SK-N-SH (cell line): ENCODE data around the gene FOXA3. TPM values are rescaled to one million over a fixed set of nuclear protein-coding genes. Genes with fewer than 3 reads are reported as not detected.

Experiments
- CTCF ChIA-PET: fragments of 300-600, 350-600 bp; formaldehyde crosslinking; extraction: SDS; loops from one replicate; lab custom pipeline; 2021; lab: Yijun Ruan, JAX
- POLR2A ChIA-PET: fragments of 350-600 bp; sonication (Branson Sonifier 250); formaldehyde crosslinking; extraction: SDS; loops from one replicate; lab custom pipeline; 2020; ENCODE audit warnings: antibody characterized with exemption, inconsistent platforms; lab: Yijun Ruan, JAX
- DNase-seq: peaks from one replicate; pipeline ENCODE4 v3.0.0; 2012
- H2AFZ ChIP-seq: fragments of 200-600 bp; sonication (generic); 2 replicates; pipeline ENCODE4 v1.8.1; 2016; ENCODE audit warnings: antibody characterized with exemption, mild to moderate bottlenecking, low read depth
- H3F3A ChIP-seq: fragments of 200-600 bp; sonication (generic); replicated peaks from 2 replicates; pipeline ENCODE3; 2016; ENCODE audit warnings: antibody characterized with exemption, mild to moderate bottlenecking; ENCODE audit not compliant: insufficient read depth
- H3K27ac ChIP-seq, 2 experiments: fragments of 200-500 bp in 1 of 2; fragments of 200-600 bp in 1 of 2; sonication (Bioruptor generic) in 1 of 2; sonication (generic), shearing (Covaris generic) in 1 of 2; 2 replicates each; pipeline versions ENCODE4 v1.5.1 to v1.6.1; 2014 to 2016; ENCODE audit warnings: low read depth in 2 of 2, inconsistent platforms in 1 of 2, low read length in 1 of 2, mild to moderate bottlenecking in 1 of 2, mixed read lengths in 1 of 2
- H3K27me3 ChIP-seq: fragments of 200-600 bp; sonication (generic), shearing (Covaris generic); 2 replicates; pipeline ENCODE4 v1.6.1; 2016; ENCODE audit warnings: mixed run types; ENCODE audit not compliant: insufficient read depth
- H3K36me3 ChIP-seq, 2 experiments: fragments of 200-500 bp in 1 of 2; fragments of 200-600 bp in 1 of 2; sonication (Bioruptor generic) in 1 of 2; sonication (generic) in 1 of 2; replicated peaks in 1 of 2; 2 replicates each; pipeline versions ENCODE3 to v1.5.1; 2014 to 2016; ENCODE audit warnings: low read length in 1 of 2, mild to moderate bottlenecking in 1 of 2; ENCODE audit not compliant: insufficient read depth in 2 of 2, control insufficient read depth in 1 of 2
- H3K4me1 ChIP-seq, 2 experiments: fragments of 200-500 bp in 1 of 2; fragments of 200-600 bp in 1 of 2; sonication (Bioruptor generic) in 1 of 2; sonication (generic), shearing (Covaris generic) in 1 of 2; 2 replicates each; pipeline versions ENCODE4 v1.5.1 to v1.6.1; 2014 to 2016; ENCODE audit warnings: low read depth in 1 of 2, low read length in 1 of 2, mixed run types in 1 of 2; ENCODE audit not compliant: insufficient read depth in 2 of 2, control insufficient read depth in 1 of 2
- H3K4me2 ChIP-seq: fragments of 200-600 bp; sonication (generic), shearing (Covaris generic); 2 replicates; pipeline ENCODE4 v1.6.1; 2017; ENCODE audit warnings: mixed run types
- H3K4me3 ChIP-seq, 2 experiments: fragments of 200-500 bp in 1 of 2; fragments of 200-600 bp in 1 of 2; sonication (Bioruptor generic) in 1 of 2; sonication (generic), shearing (Covaris generic) in 1 of 2; 2 replicates each; pipeline versions ENCODE4 v1.5.1 to v1.8.1; 2014 to 2016; ENCODE audit warnings: low read depth in 2 of 2, inconsistent platforms in 1 of 2, low read length in 1 of 2, mild to moderate bottlenecking in 1 of 2, mixed read lengths in 1 of 2, moderate library complexity in 1 of 2
- H3K79me2 ChIP-seq: fragments of 200-600 bp; sonication (generic); 2 replicates; pipeline ENCODE4 v1.8.1; 2017; ENCODE audit warnings: mild to moderate bottlenecking; ENCODE audit not compliant: insufficient read depth
- H3K9ac ChIP-seq: fragments of 200-600 bp; sonication (generic); 2 replicates; pipeline ENCODE4 v1.6.1; 2017; ENCODE audit warnings: mixed run types
- H3K9me2 ChIP-seq: fragments of 200-600 bp; sonication (generic); 2 replicates; pipeline ENCODE4 v1.6.1; 2017; ENCODE audit warnings: mixed run types
- H3K9me3 ChIP-seq: fragments of 200-600 bp; sonication (generic); 2 replicates; pipeline ENCODE4 v1.6.1; 2017; ENCODE audit warnings: mixed run types, mild to moderate bottlenecking, moderate library complexity
- H4K20me1 ChIP-seq: fragments of 200-600 bp; sonication (generic); 2 replicates; pipeline ENCODE4 v1.6.1; 2017; ENCODE audit warnings: mild to moderate bottlenecking, mixed run types; ENCODE audit not compliant: insufficient read depth
- CHD2 ChIP-seq: fragments of 150-350 bp; IDR thresholded peaks from 2 replicates; pipeline ENCODE4 v1.6.1; 2018; ENCODE audit warnings: low read length; ENCODE audit not compliant: partially characterized antibody
- ELF1 ChIP-seq: IDR thresholded peaks from 2 replicates; pipeline ENCODE4 v1.4.0; 2012
- FOXM1 ChIP-seq: IDR thresholded peaks from 2 replicates; pipeline ENCODE4 v1.4.0; 2012; ENCODE audit warnings: low read depth, mild to moderate bottlenecking
- GABPA ChIP-seq: IDR thresholded peaks from 2 replicates; pipeline ENCODE4 v1.4.0; 2012; ENCODE audit warnings: low read depth, mild to moderate bottlenecking
- GATA2 ChIP-seq: sonication (generic); formaldehyde crosslinking; IDR thresholded peaks from 2 replicates; pipeline ENCODE4 v1.5.0; 2020; ENCODE audit warnings: mild to moderate bottlenecking, missing genetic modification reagents
- MEF2A ChIP-seq: IDR thresholded peaks from 2 replicates; pipeline ENCODE4 v1.4.0; 2012; ENCODE audit warnings: low read depth, borderline replicate concordance
- MXI1 ChIP-seq: IDR thresholded peaks from 2 replicates; pipeline ENCODE4 v1.6.1; 2012; ENCODE audit warnings: mild to moderate bottlenecking, low read depth, low read length, improper control_type of control experiment
- NFIC ChIP-seq: IDR thresholded peaks from 2 replicates; pipeline ENCODE4 v1.4.0; 2012; ENCODE audit warnings: borderline replicate concordance
- POLR2AphosphoS5 ChIP-seq: IDR thresholded peaks from 2 replicates; pipeline ENCODE4 v1.6.1; 2012; ENCODE audit warnings: low read depth, low read length
- RAD21 ChIP-seq: IDR thresholded peaks from 2 replicates; pipeline ENCODE4 v1.6.1; 2012; ENCODE audit warnings: mild to moderate bottlenecking, low read length
- RCOR1 ChIP-seq: fragments of 150-350 bp; IDR thresholded peaks from 2 replicates; pipeline ENCODE4 v1.6.1; 2017; ENCODE audit warnings: antibody characterized with exemption, low read length
- RFX5 ChIP-seq: IDR thresholded peaks from 2 replicates; pipeline ENCODE4 v1.6.1; 2012; ENCODE audit warnings: mild to moderate bottlenecking, improper control_type of control experiment, low read length
- RXRA ChIP-seq: IDR thresholded peaks from 2 replicates; pipeline ENCODE4 v1.4.0; 2012; ENCODE audit warnings: low read depth, mild to moderate bottlenecking, borderline replicate concordance
- TAF1 ChIP-seq: IDR thresholded peaks from 2 replicates; pipeline ENCODE4 v1.6.1; 2012; ENCODE audit warnings: low read depth, mild to moderate bottlenecking, low read length, moderate library complexity, borderline replicate concordance
- TCF12 ChIP-seq: IDR thresholded peaks from 2 replicates; pipeline ENCODE4 v1.4.0; 2012
- TEAD4 ChIP-seq: IDR thresholded peaks from 2 replicates; pipeline ENCODE4 v1.4.0; 2012; ENCODE audit warnings: mild to moderate bottlenecking, borderline replicate concordance; ENCODE audit not compliant: insufficient read depth
- WGBS: methylation state at CpG from one replicate; pipeline ENCODE4 v1.1.6; 2017; ENCODE audit warnings: low lambda C conversion rate; 5-methylcytosine and 5-hydroxymethylcytosine counted together
- polyA plus RNA-seq, 3 experiments: library from polyadenylated mRNA; depleted of rRNA; stranded (reverse); fragments of >200 nt; gene quantifications; 2 replicates each; pipeline ENCODE4 v1.2.3, GENCODE V29; 2012
- TF ChIP-seq, protein P1 (sequence below): IDR thresholded peaks from 2 replicates; pipeline ENCODE4; 2012
- TF ChIP-seq, protein P2 (sequence below): fragments of 150-350 bp; IDR thresholded peaks from 2 replicates; pipeline ENCODE4 v1.6.1; 2017; ENCODE audit warnings: antibody characterized with exemption, low read length, low read depth, borderline replicate concordance
- TF ChIP-seq, protein P3 (sequence below): fragments of 200-600 bp; sonication (generic); IDR thresholded peaks from 2 replicates; pipeline ENCODE4 v1.6.1; 2017; ENCODE audit warnings: antibody characterized with exemption, mild to moderate bottlenecking, moderate library complexity
- TF ChIP-seq, protein P4 (sequence below): IDR thresholded peaks from 2 replicates; pipeline ENCODE4 v1.4.0; 2012; ENCODE audit warnings: low read depth
- TF ChIP-seq, protein P5 (sequence below): IDR thresholded peaks from 2 replicates; pipeline ENCODE4 v1.4.0; 2012; ENCODE audit warnings: low read depth, borderline replicate concordance

FOXA3 gene
- polyA plus RNA-seq, 1 of the 3 experiments (the other 2 are of a cell fraction): 1.5 TPM

DNA sequence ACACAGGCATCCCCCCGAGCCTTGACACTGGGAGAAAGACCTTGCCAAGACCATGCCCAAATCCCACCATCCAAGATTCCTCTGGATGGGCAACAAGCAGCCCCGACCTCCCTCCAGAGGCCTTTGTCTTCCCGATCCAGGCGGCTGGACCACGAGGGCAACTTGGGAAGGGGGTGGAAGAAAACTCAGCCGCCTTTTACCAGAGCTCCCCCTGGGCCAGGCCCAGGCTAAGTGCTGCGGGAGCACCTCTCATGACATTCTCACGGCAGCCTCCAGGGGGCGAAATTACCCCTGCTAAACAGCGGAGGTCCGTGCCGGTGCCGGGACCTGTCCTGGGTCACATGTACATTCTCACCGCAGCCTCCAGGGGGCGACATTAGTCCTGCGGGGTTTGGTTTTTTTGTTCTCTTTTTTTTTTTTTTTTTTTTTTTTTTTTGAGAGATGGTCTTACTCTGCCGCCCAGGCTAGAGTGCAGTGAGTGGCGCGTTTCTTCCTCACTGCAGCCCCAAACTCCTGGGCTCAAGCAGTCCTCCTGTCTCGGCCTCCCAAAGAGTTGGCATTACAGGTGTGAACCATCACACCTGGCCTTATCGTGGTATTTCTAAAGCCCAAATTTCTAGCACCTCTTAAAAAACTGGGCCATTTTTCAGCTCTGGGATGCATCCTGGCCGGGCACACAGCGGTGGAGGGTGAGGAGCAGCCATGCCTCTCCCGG lies 47.0 kb upstream of the FOXA3 start (continued):
- TF ChIP-seq, protein P1, sequence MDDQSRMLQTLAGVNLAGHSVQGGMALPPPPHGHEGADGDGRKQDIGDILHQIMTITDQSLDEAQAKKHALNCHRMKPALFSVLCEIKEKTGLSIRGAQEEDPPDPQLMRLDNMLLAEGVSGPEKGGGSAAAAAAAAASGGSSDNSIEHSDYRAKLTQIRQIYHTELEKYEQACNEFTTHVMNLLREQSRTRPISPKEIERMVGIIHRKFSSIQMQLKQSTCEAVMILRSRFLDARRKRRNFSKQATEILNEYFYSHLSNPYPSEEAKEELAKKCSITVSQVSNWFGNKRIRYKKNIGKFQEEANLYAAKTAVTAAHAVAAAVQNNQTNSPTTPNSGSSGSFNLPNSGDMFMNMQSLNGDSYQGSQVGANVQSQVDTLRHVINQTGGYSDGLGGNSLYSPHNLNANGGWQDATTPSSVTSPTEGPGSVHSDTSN: no peak
- TF ChIP-seq, protein P2, sequence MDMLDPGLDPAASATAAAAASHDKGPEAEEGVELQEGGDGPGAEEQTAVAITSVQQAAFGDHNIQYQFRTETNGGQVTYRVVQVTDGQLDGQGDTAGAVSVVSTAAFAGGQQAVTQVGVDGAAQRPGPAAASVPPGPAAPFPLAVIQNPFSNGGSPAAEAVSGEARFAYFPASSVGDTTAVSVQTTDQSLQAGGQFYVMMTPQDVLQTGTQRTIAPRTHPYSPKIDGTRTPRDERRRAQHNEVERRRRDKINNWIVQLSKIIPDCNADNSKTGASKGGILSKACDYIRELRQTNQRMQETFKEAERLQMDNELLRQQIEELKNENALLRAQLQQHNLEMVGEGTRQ: no peak; the same call in 1 of the 2 replicates
- TF ChIP-seq, protein P3, sequence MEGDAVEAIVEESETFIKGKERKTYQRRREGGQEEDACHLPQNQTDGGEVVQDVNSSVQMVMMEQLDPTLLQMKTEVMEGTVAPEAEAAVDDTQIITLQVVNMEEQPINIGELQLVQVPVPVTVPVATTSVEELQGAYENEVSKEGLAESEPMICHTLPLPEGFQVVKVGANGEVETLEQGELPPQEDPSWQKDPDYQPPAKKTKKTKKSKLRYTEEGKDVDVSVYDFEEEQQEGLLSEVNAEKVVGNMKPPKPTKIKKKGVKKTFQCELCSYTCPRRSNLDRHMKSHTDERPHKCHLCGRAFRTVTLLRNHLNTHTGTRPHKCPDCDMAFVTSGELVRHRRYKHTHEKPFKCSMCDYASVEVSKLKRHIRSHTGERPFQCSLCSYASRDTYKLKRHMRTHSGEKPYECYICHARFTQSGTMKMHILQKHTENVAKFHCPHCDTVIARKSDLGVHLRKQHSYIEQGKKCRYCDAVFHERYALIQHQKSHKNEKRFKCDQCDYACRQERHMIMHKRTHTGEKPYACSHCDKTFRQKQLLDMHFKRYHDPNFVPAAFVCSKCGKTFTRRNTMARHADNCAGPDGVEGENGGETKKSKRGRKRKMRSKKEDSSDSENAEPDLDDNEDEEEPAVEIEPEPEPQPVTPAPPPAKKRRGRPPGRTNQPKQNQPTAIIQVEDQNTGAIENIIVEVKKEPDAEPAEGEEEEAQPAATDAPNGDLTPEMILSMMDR: peak; percentile 99
- TF ChIP-seq ELF1 (no peak), FOXM1 (no peak), NFIC (no peak), RFX5 (peak; percentile 59; the same call in 1 of the 2 replicates), TCF12 (no peak), MEF2A (no peak), GATA2 (CRISPR knock-in tag) (no peak)

DNA sequence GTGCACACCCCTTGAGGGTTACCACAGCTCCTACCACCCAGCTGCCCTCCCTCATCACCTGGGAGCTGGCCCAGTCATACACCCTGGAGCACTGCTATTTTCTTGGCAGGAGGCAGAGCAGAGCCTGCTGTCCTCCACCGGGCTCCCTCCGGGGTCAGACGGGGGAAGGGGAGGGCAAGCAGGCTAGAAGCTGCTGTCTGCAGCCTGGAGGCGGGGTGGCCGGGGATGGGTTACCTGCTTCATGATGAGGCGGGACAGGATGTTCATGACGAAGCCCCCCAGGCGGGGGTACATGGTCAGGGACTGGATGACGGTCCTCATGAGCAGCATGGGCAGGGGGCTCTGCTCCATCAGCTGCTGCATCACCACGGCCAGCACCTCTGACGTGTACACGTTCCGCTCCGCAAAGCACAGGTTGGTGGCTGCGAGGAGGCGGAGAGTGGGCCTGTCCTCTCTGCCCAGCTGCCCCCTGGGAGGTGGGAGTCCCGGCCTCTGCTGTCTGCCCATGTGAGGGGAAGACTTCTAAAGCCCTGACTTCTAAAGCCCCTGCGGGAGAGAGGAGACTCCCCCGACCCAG lies 46.3 kb upstream of the FOXA3 start:
- Histone ChIP-seq H2AFZ (no peak overlapping the region), H3K27me3 (no peaks in the 10 kb centered on the region), H4K20me1 (no peaks in the 10 kb centered on the region), H3K9ac (no peak overlapping the region), H3K27ac (0 out of 4 replicates have a peak overlapping the region, but pooled peaks of 1 of the 2 experiments have one; percentile 7), H3F3A (peaks cover 5% of the 10 kb centered on the region), H3K9me3 (no peaks in the 10 kb centered on the region), H3K4me1 (peaks cover 0 to 9% of the 10 kb centered on the region in 2 experiments; a peak in 1 of 4 replicates), H3K36me3 (peaks cover 6 to 13% of the 10 kb centered on the region in 2 experiments), H3K4me3 (no peak overlapping the region), H3K9me2 (no peaks in the 10 kb centered on the region), H3K79me2 (no peaks in the 10 kb centered on the region), H3K4me2 (no peak overlapping the region)
- ChIA-PET CTCF (interaction anchor here (0.6 to 10.4 kb wide), 29 partner anchors 10 to 203 kb away, joined by 3 to 137 read pairs (median 6); partner anchors contain the start of genes FOXA3, IRF2BP1, MYPOP and SIX5), POLR2A (interaction anchor here (1.3 to 1.5 kb wide), 2 partner anchors 8 to 12 kb away, joined by 3 to 9 read pairs; no protein-coding TSS in a partner anchor)
- TF ChIP-seq RXRA (no peak), CHD2 (no peak), MEF2A (no peak), POLR2AphosphoS5 (no peak), TEAD4 (no peak), MXI1 (no peak), GABPA (no peak), RCOR1 (no peak), TAF1 (no peak), RAD21 (no peak)
- TF ChIP-seq, protein P4, sequence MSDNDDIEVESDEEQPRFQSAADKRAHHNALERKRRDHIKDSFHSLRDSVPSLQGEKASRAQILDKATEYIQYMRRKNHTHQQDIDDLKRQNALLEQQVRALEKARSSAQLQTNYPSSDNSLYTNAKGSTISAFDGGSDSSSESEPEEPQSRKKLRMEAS: no peak
- TF ChIP-seq, protein P1: no peak
- TF ChIP-seq, protein P2: no peak
- TF ChIP-seq, protein P5, sequence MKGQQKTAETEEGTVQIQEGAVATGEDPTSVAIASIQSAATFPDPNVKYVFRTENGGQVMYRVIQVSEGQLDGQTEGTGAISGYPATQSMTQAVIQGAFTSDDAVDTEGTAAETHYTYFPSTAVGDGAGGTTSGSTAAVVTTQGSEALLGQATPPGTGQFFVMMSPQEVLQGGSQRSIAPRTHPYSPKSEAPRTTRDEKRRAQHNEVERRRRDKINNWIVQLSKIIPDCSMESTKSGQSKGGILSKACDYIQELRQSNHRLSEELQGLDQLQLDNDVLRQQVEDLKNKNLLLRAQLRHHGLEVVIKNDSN: no peak
- peak; percentile 58 for DNase-seq
- WGBS: 72% methylated on average over 9 of the region's 19 CpGs
